A172 (cell line): Measurements from ENCODE around the gene RIPOR2. TPM values are rescaled to one million over a fixed set of nuclear protein-coding genes. Genes with fewer than 3 reads are reported as not detected.
"Not testable (repeated sequence)": the region's sequence is repeated elsewhere in the genome, so short reads cannot be mapped to it uniquely, and the experiment has no call there.

Experiments used
- DNase-seq: peaks from one replicate; pipeline ENCODE4 v3.0.0-alpha.2; 2015; ENCODE audit warnings: low spot score
- total RNA-seq: library from RNA; depleted of rRNA; stranded (reverse); fragments of >200 nt; shearing (Covaris generic); gene quantifications from 2 replicates; pipeline ENCODE4 v1.2.3, GENCODE V29; 2014

The RIPOR2 gene
- total RNA-seq, 1 experiment from 2014 or later = not detected

DNA sequence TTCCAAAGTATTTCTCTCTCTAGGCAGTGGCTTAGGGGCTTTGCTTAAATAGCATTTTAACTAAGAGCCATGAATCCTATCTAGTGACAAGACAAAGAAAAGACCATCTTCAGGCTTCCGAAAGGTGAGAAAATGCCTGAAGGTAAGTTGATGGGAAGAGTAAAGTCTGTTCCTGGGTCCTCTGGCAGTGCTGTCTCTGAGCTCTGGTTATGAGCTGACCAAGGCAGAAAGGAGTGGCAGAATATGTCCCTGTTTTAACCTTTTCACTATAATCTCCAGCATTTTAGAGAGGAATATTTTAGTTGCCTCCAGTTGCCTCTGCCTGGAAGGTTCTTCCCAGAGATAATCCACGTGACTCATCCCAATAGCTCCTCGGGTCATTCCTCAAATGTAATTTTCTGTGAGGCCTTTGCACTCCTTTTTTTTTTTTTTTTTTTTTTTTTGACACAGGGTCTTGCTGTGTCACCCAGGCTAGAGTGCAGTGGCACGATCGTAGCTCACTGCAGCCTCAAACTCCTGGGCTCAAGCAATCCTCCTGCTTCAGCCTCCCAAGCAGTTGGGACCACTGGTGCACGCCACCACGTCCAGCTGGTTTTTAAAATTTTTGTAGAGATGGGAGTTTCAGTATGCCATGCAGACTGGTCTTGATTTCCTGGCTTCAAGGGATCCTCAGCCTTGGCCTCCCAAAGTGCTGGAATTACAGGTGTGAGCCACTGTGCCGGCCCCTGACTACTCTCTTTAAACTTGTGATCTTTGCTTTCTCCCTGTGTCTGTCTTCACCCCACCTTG, 133.3 kb downstream of the RIPOR2 start:
- DNase-seq = peak; percentile 33

DNA sequence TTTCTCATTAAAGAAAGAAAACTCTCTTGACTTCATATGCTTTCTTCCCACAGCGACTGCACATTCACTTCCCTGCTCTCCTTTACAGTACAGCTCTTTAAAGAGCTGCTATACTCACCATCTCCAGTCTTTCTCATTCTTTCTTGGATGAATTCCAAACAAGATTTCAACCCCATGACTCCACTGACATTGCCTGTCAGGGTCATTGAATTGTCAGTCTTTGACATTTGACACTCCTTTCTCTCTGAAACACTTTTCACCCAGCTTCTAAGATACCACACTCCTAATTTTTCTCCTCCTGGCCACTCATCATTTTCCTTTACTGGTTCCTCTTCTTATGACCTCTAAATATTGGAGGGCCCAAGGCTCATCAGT, 136.2 kb downstream of the RIPOR2 start:
- no peak for DNase-seq

DNA sequence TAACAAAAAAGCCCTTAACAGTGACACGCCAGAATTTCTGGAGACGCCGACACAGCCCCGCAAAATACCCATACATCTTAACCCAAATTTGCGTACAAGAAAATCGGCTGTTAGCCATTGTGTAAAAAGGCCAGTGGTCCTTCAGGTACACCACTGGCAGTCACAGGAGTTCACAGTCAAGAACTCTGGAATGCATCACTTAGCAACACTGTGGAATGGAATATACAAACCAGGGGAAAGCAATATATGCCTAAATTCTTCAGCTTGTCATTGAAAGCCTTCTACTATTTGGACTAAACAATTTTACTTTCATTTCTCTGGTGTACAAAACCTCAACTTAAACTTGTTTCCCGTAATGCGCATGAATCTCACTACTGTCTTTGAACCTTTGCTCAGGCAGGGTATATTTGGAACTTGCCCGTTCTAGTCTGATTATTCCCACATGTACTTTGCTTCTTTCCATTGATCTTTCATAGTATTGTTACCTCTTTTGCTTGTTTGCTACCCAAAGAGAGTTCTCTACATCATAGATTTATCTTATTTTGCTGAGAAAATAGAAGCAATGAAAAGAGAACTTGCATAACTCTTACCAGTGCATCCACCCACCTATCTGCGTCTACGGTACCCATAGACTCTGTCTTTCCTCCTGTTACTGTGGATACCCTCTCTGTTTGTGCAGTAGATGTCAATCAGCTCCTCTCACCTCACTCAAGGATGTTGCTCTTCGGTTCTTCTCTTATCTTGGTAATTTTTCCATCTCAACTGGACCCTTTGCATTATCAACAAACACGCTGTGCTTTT, 136.8 kb downstream of the RIPOR2 start, which contains the start of gene ARMH2:
ARMH2 (minus strand) TSS at position 178 of the 801 bp plus-strand sequence; CDS start at position 118, 60 bp downstream.
- DNase-seq = no peak

DNA sequence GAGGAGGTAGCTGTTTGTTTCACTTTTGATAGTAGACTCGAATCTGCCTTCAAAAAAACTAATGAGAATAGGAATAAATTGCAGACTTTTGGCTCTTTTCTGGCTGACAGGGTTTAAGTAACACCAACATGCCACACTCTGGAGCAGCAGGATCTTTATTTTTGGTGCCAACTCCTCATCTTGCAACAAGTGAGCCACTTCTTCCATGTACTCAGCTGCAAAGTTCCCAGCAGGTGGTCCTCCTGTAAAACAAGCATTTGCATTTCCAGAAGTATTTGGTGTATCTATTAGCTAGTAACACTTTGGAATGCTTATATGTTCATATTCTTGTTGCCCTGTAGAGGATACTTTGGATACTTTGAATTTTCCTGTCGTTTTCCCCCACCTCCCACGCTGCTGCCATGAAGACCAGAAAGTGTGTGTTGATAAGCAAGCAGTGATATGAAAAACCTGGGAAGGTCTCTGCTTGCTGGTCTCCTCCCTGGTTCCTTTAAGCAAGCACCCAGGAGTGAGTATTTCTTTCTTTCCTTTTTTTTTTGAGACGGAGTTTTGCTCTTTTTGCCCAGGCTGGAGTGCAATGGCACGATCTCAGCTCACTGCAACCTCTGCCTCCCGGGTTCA, 138.1 kb downstream of the RIPOR2 start:
- no peak for DNase-seq

DNA sequence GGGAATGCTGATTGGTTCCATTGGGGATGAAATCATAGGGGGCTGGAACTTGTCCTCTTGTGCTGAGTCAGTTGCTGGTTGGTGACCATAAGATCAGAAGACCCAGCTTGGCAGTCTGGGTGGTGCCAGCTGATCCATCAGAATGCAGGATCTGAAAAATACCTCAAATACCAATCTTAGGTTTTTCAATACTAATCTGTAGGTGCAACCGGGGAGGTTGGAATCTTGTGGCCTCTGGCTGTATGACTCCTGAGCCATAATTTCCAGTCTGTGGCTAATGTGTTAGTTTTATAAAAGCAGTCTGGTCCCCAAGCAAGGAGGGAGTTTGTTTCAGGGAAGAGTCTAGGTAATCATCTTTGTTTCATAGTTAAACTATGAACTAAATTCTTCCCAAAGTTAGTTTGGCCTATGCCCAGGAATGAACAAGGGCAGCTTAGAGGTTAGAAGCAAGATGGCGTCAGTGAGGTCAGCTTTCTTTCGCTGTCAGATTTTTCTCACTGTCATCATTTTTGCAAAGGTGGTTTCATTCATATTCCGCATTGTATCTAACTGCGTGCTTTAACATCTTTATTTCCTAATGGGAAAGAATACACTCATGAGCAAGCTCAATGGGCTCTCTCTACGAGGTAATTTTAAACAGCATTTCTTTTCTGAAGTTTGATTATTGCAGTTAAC, 139.0 kb downstream of the RIPOR2 start:
- no peak for DNase-seq

DNA sequence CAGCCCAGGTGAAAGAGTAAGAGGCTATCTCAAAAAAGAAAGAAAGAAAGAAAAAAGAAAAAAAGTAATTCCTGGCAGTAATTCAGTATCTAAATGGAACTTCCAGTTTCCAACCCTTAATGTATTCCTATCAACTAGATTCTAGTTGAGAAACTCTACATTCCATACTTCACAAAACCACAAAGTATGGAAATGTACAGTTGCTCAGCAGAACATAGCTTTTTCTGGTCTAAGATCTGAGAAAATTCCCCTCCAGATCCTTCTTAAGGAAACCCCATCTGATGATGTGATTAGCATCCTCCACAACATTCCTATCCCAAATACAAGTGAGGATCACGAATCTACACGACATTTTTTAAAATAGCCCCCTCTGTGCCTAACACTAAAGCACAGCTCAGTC, 140.7 kb downstream of the RIPOR2 start:
- DNase-seq = no peak

DNA sequence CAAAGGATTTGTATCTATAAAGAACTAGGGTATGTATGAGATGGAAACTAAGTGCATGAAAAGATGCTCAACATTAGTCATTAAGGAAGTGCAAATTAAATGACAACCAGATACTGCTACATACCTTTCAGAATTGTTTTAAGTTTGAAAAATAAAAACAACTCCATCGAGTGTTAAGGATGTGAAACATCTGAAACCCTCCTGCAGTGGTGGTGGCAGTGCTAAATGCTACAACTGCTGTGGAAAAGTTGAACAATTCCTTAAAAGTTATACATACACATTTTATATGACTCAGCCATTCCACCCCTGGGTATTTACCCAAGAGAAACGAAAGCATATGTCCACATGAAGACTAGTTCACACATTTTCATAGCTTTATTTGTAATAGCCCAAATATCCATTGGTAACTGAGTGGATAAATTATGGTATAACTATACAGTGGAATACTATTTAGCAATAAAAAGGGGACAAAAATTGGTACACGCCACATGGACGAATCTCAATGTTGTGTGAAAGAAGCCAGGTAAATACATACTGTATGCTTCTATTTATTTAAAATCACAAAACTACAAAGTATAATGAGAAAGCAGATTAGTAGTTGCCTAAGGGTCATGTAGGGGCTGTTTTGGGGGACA, 147.6 kb downstream of the RIPOR2 start:
- DNase-seq = no peak

DNA sequence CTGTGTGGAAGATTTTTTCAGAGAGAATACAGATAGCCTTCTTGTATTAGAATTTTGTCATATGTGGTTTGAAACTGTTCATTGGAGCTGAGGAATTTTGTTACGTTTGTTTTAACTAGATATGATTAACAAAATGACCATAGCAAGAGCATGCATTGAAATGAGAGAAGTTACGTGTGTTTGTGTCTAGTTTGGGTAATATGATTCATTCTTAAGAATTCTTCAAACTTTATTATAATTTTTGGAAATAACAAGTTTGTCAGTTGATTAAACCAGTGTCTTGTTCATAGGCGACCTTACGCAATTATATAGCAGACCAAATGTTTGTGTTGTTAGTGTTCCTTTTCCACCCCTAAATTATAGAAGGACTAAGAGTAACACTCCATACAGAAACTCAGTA, 155.6 kb downstream of the RIPOR2 start:
- no peak for DNase-seq

DNA sequence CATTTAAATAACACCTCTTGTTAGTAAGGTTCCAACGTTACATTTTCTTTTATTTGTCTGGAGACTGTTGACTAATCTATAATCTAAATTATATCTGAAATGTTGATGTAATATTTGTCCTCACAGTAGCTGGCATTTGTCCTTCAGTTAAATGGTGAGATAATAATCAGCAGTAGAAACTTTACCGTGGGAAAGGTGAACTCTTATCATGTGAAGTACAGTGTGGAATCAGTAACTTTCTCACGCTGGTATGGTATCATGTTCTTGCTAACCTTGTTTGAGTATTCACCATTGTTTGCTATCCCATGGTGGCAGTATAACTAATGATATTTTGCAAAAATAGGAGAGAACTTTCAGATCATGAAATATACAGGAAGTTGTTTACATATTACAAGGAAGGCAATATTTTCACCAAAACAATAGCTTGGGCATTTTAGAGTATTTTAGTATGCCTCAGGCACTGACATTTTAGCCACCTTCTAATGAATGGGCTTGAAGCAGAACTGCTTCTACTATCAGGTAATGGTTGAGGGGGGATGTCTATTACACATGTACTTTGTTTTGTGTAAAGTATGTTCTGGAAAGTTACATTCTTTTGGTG, 156.2 kb downstream of the RIPOR2 start:
- DNase-seq = no peak

DNA sequence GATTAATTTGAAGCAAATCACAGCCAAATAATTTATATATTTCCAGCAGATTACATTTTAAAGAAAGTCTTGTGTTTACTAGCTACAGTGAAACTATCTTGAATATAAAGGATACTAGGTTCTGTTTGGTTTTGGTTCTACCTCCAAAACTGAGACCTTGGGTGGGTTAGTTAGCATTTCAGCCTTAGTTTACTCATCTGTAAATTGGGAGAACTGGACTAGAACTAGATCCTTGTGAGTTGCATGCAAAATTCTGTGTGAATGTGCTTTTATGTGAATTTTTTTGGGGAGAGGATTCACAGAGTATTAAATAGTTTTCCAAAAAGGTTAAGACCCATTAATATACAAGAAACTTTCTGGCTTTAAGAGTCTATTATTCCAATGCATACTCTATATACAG, 156.9 kb downstream of the RIPOR2 start:
- no peak for DNase-seq

DNA sequence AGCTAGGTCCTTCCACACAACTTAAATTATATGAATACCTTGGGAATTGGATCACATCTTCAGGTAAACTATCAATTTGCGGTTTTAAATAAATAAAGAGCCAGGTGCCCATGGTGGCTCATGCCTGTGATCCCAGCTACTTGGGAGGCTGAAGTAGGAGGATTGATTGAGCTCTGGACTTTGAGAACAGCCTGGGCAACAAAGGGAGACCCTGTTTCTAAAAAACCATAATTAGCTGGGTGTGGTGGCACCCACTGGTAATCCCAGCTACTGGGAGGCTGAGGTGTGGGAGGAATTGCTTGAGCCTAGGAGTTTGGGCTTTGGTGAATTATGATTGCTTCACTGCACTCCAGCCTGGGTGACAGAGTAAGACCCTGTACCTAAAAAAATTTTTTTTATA, 157.6 kb downstream of the RIPOR2 start:
- no peak for DNase-seq

DNA sequence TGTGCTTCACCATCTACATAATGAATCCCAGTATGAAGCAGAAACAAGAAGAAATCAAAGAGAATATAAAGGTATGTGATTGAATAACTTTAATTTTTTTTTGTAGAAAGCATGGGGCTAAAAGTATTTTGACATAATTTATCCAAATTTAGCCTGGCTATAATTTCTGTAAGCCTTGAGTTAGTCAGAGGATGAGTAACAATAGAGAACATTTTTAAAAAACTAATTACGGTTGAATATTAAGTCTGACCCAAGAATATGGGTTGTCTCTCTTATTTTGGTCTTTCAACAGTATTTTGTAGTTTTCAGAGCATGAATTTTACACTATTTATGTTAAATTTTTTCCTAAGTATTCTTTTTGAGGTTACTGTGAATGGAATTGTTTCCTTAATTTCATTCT, 158.5 kb downstream of the RIPOR2 start:
- DNase-seq = no peak

DNA sequence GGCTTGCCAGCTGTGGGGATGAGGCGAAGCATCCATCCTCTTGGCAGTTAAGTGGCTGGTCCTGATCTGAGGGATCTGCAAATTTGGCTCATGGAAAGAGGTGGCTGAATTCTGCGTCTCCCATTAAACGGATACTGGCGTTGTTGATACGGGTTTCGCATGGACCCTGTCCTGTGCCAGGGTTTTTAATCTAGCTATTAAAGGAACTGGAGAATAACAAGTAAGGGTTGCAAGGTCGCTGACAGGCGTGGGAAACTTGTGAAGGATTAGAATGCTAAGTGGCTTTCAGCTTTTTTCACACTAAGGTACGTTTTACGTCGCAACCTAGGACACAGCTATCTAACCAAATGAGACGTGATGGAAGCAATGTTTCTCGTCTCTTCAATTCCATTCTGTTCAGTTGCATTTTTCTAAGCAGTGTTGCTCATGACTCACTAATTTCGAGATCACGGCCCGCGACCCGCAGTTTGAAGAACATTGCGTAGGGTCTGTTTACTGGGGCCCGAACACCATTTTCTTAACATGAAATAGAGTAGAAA, 160.2 kb downstream of the RIPOR2 start:
- DNase-seq = peak; percentile 22

DNA sequence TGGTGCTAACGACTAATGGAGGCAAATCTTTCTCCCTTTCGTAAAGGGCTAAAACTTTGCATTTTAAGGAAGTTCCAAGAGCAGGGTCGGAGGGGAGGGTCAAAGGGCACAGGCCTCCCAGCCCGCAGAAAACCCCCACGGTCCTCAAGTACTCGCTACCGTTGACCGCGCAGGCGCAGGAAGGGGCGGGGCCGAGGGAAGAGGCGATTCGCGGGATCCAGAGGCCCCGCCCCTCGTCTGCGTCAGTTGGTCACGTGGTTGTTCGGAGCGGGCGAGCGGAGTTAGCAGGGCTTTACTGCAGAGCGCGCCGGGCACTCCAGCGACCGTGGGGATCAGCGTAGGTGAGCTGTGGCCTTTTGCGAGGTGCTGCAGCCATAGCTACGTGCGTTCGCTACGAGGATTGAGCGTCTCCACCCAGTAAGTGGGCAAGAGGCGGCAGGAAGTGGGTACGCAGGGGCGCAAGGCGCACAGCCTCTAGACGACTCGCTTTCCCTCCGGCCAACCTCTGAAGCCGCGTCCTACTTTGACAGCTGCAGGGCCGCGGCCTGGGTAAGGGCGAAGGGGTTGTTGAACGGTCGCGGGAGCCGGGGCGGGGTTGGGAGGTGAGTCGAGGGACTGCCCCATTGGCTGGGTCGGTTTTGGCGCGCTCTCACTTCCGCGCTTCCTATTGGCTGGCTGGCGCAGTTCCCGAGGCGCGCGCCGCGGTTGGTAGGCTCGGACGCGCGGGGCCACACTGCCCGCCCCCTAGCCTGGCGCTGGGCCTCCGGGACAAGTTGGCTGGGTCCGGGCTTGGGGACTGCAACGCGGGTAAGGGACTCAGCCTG, 160.9 kb downstream of the RIPOR2 start, which contains the start of gene GMNN:
GMNN (plus strand) TSS at position 242 of the 824 bp plus-strand sequence. CDS start 2,310 bp downstream, outside the sequence.
- peak; percentile 91 for DNase-seq

DNA sequence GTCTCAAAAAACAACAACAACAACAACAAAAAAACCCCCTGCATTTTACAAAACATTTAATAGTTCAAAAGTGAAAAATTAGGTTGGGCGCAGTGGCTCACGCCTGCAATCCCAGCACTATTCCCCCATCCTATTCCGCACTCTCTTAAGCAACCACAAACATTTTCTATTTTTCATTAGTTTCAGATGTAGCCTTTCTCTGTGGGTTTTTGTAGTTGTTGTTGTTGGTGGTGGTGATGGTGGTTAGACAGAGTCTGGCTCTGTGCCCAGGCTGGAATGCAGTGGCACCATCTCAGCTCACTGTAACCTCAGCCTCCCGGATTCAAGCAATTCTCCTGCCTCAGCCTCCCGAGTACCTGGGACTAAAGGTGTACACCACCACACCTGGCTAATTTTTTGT, 167.4 kb downstream of the RIPOR2 start:
- peak; percentile 21 for DNase-seq

DNA sequence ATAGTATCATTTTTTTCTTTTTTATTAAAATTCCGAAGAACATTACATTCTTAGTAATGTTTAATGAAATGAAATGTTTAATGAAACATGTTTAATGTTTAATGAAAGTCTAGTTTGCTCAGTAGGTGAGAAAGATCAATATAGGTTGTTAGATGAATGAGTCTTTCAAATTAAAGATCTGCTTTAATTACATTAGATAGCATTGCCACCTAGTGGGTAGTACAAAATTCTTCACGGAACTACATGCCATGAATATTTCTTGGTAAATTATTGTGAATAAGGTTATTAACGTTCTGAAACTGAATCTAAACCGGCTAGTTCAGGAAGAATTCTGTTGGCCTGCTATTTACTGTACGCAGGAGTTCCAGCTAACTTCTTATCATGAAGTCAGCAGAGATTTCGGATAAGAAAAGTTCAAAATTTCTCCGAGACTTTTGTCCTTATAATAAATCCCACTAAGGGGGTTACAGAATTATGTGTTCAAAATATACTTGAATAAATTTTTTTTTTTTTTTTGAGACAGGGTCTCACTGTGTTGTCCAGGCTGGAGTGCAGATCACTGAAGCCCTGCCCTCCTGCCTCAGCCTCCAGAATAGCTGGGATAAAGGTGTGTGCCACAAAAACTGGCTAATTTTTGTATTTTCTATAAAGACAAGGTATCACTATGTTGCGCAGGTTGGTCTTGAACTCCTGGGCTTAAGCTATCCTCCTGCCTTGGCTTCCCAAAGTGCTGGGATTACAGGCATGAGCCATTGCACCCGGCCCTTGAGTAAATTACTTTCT, 168.9 kb downstream of the RIPOR2 start:
- peak; percentile 18 for DNase-seq

DNA sequence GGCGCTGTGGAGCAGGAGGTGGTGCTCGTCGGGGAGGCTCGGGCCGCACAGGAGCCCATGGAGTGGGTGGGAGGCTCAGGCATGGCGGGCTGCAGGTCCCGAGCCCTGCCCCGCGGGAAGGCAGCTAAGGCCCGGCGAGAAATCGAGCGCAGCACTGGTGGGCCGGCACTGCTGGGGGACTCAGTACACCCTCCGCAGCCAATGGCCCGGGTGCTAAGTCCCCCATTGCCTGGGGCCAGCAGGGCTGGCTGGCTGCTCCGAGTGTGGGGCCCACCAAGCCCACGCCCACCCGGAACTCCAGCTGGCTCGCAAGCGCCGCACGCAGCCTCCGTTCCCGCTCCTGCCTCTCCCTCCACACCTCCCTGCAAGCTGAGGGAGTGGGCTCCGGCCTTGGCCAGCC, 169.8 kb downstream of the RIPOR2 start:
- DNase-seq = not testable (repeated sequence)

DNA sequence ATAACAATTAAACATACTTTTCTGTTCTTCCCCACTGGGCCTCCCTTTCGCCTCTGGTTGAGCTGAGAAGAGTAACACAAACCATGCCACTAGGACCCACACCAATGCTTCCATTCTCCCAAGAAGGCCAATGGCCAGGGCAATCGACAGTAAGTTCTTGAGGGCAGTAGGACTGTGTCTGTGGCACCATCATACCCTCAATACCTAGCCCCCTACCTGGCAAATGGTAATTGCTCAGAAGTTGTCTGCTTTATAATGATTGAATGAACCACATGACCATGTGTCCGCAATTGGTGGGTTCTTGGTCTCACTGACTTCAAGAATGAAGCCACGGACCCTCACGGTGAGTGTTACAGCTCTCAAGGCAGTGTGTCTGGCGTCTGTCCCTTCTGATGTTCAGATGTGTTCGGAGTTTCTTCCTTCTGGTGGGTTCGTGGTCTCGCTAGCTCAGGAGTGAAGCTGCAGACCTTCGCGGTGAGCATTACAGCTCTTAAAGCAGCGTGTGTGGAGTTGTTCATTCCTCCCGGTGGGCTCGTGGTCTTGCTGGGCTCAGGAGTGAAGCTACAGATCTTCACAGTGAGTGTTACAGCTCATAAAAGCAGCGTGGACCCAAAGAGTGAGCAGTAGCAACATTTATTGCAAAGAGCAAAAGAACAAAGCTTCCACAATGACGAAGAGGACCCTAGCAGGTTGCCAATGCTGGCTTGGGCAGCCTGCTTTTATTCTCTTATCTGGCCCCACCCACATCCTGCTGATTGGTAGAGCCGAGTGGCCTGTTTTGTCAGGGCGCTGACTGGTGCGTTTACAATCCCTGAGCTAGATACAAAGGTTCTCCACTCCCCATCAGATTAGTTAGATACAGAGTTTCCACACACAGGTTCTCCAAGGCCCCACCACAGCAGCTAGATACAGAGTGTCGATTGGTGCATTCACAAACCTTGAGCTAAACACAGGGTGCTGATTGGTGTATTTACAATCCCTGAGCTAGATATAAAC, 170.6 kb downstream of the RIPOR2 start:
- not testable (repeated sequence) for DNase-seq
